OCI-LY7 (cell line): Measurements from ENCODE around the gene MTG2.

ENCODE experiments used
- CTCF ChIP-seq: fragments of 200-600 bp; sonication (generic); conservative IDR thresholded peaks from 2 replicates; pipeline ENCODE4 v1.5.1; 2014; ENCODE audit warnings: mild to moderate bottlenecking, antibody characterized with exemption, low read length, moderate library complexity, mixed read lengths
- EZH2phosphoT487 ChIP-seq: fragments of 200-600 bp; sonication (generic); IDR thresholded peaks from 2 replicates; pipeline ENCODE4 v1.6.1; 2018; ENCODE audit warnings: low read depth, borderline replicate concordance, mild to moderate bottlenecking, mixed run types, antibody characterized with exemption, low read length, moderate library complexity, mixed read lengths

GRCh38 chr20:62217913-62218773 is 35.3 kb downstream of the MTG2 start:
- no peak for TF ChIP-seq CTCF
- no peak for TF ChIP-seq EZH2phosphoT487
